COLO829 (cell line): ENCODE results near the gene UCN3.
"Not testable (repeated sequence)": the region's sequence is repeated elsewhere in the genome, so short reads cannot be mapped to it uniquely, and the experiment has no call there.

ENCODE experiments used
- DNase-seq: peaks from one replicate; pipeline ENCODE4 v3.0.0; 2012; ENCODE audit warnings: low spot score

UCN3 gene

GRCh38 chr10:5369362-5370158 lies 4.8 kb downstream of the UCN3 start:
- no peak for DNase-seq

DNA sequence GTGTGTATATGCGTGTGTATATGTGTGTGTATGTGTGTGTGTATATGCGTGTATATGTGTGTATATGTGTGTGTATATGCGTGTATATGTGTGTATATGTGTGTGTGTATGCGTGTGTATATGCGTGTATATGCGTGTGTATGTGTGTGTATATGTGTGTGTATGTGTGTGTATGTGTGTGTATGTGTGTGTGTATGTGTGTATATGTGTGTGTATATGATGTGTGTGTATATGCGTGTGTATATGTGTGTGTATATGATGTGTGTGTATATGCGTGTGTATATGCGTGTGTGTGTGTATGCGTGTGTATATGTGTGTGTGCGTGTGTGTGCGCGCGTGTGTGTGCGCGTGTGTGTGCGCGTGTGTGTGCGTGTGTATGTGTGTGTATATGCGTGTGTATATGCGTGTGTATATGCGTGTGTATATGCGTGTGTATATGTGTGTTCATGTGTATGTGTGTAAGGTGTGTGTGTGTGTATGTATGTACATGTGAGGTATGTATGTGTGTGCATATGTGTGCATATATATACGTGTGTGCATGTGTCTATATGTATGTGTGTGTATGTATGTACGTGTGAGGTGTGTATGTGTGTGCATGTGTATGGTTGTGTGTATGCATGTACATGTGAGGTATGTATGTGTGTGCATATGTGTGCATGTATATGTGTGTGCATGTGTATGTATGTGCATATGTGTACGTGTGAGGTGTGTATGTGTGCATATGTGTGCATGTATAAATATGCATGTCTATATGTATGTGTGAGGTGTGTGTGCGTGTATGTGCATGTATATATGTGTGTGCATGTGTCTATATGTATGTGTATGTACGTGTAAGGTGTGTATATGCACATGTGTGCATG lies 6.0 kb downstream of the UCN3 start:
- no peak for DNase-seq

DNA sequence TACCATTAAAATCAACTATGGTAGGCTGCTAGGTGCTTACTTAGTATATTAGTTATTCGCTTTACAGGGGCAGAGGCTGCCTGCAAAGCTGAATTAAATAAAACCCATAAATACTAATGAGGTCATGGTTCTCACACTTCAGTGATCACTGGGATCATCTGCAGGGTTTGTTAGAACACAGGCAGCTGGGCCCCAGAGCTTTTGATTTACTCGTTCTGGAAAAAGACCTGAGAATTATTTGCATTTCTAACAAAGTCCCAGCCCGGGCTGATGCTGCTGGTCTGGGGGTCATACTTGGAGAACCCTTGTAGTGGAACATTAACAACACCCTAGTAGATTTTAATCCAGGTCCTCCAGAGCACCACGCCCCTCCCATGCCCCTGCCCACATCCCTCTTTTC lies 8.5 kb downstream of the UCN3 start:
- DNase-seq, result no peak

DNA sequence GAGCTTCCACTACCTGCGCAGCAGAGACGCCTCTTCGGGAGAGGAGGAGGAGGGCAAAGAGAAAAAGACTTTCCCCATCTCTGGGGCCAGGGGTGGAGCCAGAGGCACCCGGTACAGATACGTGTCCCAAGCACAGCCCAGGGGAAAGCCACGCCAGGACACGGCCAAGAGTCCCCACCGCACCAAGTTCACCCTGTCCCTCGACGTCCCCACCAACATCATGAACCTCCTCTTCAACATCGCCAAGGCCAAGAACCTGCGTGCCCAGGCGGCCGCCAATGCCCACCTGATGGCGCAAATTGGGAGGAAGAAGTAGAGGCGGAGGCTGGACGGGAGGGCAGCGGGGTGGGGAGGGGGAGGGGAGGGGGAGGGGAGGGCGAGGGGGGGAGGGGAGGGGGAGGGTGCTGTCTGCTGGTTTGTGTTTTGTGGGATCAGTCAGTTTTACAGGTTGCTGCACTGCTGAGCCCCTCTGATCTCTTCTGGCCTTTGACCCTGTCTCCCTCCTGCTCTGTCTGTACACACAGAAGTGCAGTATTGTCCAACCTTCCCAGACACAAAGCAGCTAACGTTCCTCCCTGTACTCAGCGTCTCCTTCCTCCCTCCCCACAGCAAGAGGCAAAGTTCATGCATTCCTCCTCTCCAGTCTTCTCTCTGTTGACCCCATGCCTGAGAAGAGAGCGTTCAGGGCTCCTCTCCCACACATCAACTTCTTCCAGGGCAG lies 9.3 kb downstream of the UCN3 start:
- no peak for DNase-seq

- DNase-seq, result no peak
Measured at GRCh38 chr10:5376450-5376849, 11.7 kb downstream of the UCN3 start.

- DNase-seq, result not testable (repeated sequence)
Measured at GRCh38 chr10:5379202-5379601, 14.4 kb downstream of the UCN3 start.

DNA sequence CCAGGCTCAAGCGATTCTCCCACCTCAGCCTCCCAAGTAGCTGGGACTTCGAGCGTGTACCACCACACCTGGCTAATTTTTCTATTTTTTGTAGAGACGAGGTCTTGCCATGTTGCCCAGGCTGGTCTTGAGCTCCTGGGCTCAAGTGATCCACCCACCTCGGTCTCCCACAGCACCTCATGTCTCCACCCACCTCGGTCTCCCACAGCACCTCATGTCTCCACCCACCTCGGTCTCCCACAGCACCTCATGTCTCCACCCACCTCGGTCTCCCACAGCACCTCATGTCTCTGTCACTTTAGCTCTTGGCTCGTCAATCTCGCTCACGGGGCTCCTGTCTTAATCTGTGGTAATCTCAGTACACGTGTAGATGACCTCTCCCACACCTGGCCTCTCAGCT lies 15.6 kb downstream of the UCN3 start:
- DNase-seq, result not testable (repeated sequence)

DNA sequence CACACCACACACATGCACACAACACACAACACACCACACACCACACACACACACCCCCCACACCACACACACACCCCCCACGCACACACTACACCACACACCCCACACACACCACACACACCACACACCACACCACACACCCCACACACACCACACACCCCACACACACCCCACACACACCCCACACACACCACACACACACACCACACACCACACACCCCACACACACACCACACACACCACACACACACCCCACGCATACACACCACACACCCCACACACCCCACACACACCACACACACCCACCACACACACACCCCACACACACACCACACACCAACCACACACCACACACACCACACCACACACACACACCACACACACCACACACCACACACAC lies 16.4 kb downstream of the UCN3 start:
- DNase-seq, result no peak

GRCh38 chr10:5385224-5385623 lies 20.5 kb downstream of the UCN3 start:
- no peak for DNase-seq

DNA sequence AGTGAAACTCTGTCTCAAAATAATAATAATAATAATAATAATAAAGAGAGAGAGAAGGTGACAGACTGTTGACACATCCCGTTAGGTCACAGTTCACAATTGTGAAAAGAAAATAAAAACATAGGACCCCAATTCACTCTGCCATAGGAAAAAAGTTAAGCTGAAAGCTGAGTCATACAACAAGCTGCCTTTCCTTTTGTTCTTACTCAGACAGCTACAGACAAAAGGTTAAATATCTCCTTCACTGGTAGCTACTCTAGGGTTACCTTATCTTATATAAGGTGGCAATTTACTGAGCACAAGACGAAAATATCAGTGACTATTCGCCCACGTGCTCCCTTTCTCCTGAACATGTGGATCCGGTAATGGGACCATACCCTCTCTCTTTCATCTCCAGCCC lies 22.4 kb downstream of the UCN3 start:
- DNase-seq, result no peak

GRCh38 chr10:5390607-5391205 lies 25.9 kb downstream of the UCN3 start:
- no peak for DNase-seq

DNA sequence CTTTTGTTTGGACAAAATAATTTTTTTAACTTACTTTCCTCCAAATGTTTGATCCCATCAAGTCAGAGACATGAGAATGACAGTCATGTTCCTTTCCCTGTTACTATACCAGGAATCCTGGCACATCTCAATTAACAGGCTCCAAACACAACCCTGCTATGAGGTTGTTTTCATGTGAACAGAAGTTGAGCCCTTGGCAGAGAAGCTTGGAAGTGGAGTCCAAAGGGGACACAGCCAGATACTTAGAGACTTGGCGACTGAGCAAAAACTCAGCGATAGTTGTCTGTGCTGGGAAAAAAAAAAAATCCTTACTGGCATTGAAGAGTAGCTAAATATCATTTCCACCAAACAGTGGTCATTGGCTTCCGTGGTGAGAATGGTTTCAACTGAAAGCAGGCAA lies 27.0 kb downstream of the UCN3 start:
- DNase-seq, result no peak

DNA sequence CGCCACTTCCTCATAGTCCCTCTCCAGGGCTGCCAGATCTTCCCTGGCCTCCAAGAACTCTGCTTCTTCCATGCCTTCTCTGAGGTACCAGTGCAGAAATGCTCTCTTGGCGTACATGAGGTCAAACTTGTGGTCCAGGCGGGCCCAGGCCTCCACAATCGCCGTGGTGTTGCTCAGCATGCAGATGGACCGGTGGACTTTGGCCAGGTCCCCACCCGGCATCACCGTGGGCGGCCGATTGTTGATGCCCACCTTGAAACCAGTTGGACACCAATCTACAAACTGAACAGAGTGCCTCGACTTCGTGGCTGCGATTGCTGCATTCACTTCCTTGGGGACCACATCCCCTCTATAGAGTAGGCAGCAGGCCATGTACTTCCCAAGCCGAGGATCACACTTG lies 28.8 kb downstream of the UCN3 start:
- no peak for DNase-seq

DNA sequence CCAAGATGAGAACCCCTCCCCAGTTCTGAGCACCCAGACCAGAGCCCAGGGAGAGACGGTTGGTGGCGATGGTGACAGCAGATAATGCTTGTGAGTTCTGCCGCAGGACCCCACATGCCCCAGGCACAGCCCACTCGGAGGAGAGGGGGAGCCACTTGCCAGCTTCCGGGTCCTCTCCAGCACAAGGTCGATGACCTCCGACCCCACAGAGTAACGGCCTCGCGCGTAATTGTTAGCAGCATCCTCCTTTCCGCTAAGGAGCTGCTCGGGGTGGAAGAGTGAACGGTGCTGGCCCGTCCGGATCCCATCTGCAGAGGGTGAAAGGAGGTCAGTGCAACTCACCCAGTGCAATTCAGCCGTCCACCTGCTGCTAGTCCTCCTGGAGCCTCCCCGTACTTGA lies 30.4 kb downstream of the UCN3 start:
- no peak for DNase-seq

DNA sequence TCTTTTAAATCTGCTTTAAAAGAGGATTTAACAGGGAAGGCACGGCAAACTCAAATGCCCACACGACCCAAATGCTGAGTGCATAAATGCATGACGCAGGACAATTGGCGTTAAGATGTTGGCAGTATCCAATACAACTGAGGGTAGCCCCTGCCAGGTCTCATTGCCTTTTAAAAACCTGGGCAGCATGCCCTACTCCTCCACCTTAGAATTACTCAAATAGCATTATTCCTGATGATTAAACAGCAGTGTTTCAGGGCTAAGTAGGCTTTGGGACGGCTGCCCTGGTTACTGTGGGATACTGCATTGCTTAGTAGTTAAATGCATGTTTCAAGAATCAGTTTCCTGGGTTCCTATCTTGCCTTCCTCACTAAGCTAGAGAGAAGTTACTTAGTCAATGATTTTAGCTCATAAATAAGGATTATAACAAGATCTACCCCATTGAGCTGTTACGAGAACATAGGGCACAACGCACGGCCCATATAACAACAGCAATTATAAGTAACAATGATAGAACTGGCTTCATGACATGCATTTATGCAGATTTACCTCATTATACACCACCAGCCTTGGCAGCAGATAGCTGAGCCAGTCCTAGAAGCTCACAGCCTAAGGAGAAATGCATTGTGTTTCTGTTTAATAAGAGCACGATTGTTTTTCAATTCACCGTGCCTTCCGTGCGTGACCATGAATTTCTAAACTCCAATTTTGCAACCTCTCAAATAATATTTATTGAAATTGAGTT lies 32.0 kb downstream of the UCN3 start:
- no peak for DNase-seq

DNA sequence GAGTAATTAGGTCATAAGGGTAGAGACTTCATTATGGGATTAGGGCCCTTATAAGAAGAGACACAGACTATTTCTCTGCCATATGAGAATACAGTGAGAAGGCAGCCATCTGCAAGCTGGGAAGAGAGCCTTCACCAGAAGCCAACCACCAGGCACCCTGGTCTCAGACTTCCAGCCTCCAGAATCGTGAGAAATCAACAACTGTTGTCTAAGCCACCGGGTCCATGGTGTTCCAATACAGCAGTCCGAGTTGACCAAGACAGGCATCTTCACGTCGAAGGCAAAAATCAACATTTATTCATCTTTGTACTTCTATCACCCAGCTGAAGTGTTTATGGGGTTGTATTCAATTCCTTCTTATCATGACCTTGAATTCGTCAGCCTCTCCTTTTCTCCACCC lies 34.6 kb downstream of the UCN3 start:
- no peak for DNase-seq

DNA sequence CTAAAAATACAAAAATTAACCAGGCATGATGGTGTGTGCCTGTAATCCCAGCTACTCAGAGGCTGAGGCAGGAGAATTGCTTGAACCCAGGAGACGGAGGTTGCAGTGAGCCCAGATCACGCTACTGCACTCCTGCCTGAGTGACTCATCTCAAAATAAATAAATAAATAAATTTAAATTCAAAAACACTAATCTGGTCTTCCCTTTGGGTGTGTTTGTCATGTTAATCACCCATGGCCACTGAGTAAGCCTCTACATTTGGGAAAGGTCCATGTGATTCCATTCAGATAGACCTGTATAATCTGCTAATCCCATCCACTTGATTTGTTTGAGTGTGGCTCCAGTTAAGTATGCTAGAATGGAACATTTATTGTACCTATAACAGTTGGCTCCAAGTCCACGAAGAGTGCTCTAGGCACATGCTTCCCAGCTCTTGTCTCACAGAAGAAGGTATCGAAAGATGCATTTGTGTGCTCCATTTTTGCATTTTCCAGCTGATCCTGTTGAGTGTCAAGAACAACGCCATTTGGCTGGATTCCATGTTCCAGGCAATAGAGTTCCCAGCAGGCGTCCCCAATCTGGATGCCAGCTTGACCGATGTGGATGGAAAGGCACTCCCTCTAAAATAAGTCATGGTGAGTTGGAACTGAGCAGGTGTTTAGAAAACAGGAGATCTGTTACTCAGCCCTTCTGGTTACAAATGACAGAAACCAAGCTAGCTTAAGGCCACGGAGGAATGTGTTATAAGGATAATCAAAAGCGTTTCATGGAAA lies 35.9 kb downstream of the UCN3 start:
- no peak for DNase-seq

GRCh38 chr10:5402798-5403197 lies 38.0 kb downstream of the UCN3 start:
- no peak for DNase-seq

GRCh38 chr10:5404208-5405041 lies 39.7 kb downstream of the UCN3 start, which contains the start of gene TUBAL3:
Gene TUBAL3 (minus strand): TSS chr10:5404828. CDS start chr10:5404792, 36 bp downstream.
- DNase-seq, result no peak

GRCh38 chr10:5406918-5407317 lies 42.2 kb downstream of the UCN3 start:
- no peak for DNase-seq
